ENCODE measurements around the gene NFE2L1.

- TF ChIP-seq, protein P1, sequence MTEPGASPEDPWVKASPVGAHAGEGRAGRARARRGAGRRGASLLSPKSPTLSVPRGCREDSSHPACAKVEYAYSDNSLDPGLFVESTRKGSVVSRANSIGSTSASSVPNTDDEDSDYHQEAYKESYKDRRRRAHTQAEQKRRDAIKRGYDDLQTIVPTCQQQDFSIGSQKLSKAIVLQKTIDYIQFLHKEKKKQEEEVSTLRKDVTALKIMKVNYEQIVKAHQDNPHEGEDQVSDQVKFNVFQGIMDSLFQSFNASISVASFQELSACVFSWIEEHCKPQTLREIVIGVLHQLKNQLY (CRISPR knock-in tag; IDR thresholded peaks at IDR 0.05): no peak
- TF ChIP-seq SMAD3 (CRISPR knock-in tag; IDR thresholded peaks at IDR 0.05; ENCODE audit: borderline replicate concordance): no peak
- no peak for TF ChIP-seq ESRRA (CRISPR knock-in tag; IDR thresholded peaks at IDR 0.05; ENCODE audit: borderline replicate concordance)
- no peak for TF ChIP-seq CREM (CRISPR knock-in tag; IDR thresholded peaks at IDR 0.05)
These were observed 36.8 kb downstream of the NFE2L1 start for GRCh38 chr17:48084932-48085331.
